CD14-positive monocyte (primary cell): ENCODE data around the gene LEF1. TPM values are rescaled to one million over a fixed set of nuclear protein-coding genes. Genes with fewer than 3 reads are reported as not detected.

Experiments used
- DNase-seq, 3 donors: peaks; one replicate each; pipeline ENCODE4 v3.0.0-alpha.2; 2011 to 2022
- H2AFZ ChIP-seq: 2 replicates; pipeline ENCODE4 v1.6.0; 2012; ENCODE audit warnings: mild to moderate bottlenecking, low read depth, low read length, inconsistent platforms; ENCODE audit not compliant: insufficient read depth, poor library complexity, severe bottlenecking
- H3K27ac ChIP-seq, 2 donors: 1 replicate in 1 of 2; 2 replicates in 1 of 2; pipeline ENCODE4 v1.5.1; 2012 to 2013; ENCODE audit warnings: low read length in 2 of 2, control low read depth in 1 of 2, inconsistent platforms in 1 of 2, low read depth in 1 of 2, mild to moderate bottlenecking in 1 of 2
- H3K27me3 ChIP-seq, 2 donors: one replicate each; pipeline versions ENCODE4 v1.6.0 to v1.6.1; 2011 to 2013; ENCODE audit warnings: low read length in 2 of 2; ENCODE audit not compliant: control insufficient read depth in 2 of 2, insufficient read depth in 2 of 2
- H3K36me3 ChIP-seq, 2 donors: replicated peaks in 1 of 2; 1 replicate in 1 of 2; 2 replicates in 1 of 2; pipeline versions ENCODE4 v1.5.1 to v1.6.1; 2012 to 2013; ENCODE audit warnings: low read length in 2 of 2, control low read depth in 1 of 2, inconsistent platforms in 1 of 2, mild to moderate bottlenecking in 1 of 2; ENCODE audit not compliant: insufficient read depth in 2 of 2, control insufficient read depth in 1 of 2
- H3K4me1 ChIP-seq, 2 donors: 1 replicate in 1 of 2; 2 replicates in 1 of 2; pipeline versions ENCODE4 v1.5.1 to v1.6.1; 2012 to 2013; ENCODE audit warnings: low read length in 2 of 2, control low read depth in 1 of 2, inconsistent platforms in 1 of 2, mild to moderate bottlenecking in 1 of 2, moderate library complexity in 1 of 2; ENCODE audit not compliant: insufficient read depth in 2 of 2, control insufficient read depth in 1 of 2
- H3K4me2 ChIP-seq: replicated peaks from 2 replicates; pipeline ENCODE3; 2012; ENCODE audit warnings: low read length, moderate library complexity, mild to moderate bottlenecking; ENCODE audit not compliant: poor library complexity, severe bottlenecking; ENCODE audit errors: extremely low read depth
- H3K4me3 ChIP-seq, 3 experiments: fragments of 200-600 bp in 1 of 3; sonication (generic) in 1 of 3; replicated peaks in 1 of 3; 1 replicate in 2 of 3; 2 replicates in 1 of 3; pipeline ENCODE4 v1.5.1; 2011 to 2013; ENCODE audit warnings: low read length in 3 of 3, mild to moderate bottlenecking in 3 of 3, control low read depth in 2 of 3, low read depth in 2 of 3, inconsistent platforms in 1 of 3, moderate library complexity in 1 of 3
- H3K79me2 ChIP-seq: 2 replicates; pipeline ENCODE4 v1.6.0; 2012; ENCODE audit warnings: mild to moderate bottlenecking, control low read depth, inconsistent platforms, low read length, moderate library complexity; ENCODE audit not compliant: insufficient read depth
- H3K9ac ChIP-seq: 2 replicates; pipeline ENCODE4 v1.6.0; 2017; ENCODE audit warnings: low read length, mild to moderate bottlenecking; ENCODE audit not compliant: insufficient read depth, poor library complexity, severe bottlenecking
- H3K9me3 ChIP-seq, 2 donors: replicated peaks in 1 of 2; 1 replicate in 1 of 2; 2 replicates in 1 of 2; pipeline versions ENCODE4 v1.5.1 to v1.6.1; 2012 to 2013; ENCODE audit warnings: low read length in 2 of 2, control low read depth in 1 of 2; ENCODE audit not compliant: control insufficient read depth in 1 of 2, insufficient read depth in 1 of 2
- H4K20me1 ChIP-seq: 2 replicates; pipeline ENCODE4 v1.6.0; 2012; ENCODE audit warnings: mild to moderate bottlenecking, low read length, control low read depth, moderate library complexity; ENCODE audit not compliant: insufficient read depth
- H3K27ac Mint-ChIP-seq, 7 donors: one replicate each; pipeline ENCODE4 v1.8.0; 2020; ENCODE audit warnings: mild to moderate bottlenecking in 7 of 7, mixed read lengths in 7 of 7, moderate library complexity in 6 of 7, inconsistent platforms in 2 of 7
- H3K27me3 Mint-ChIP-seq, 3 donors: one replicate each; pipeline ENCODE4 v1.8.0; 2021 to 2022; ENCODE audit warnings: low read depth in 3 of 3, mild to moderate bottlenecking in 3 of 3, mixed read lengths in 3 of 3, moderate library complexity in 3 of 3, inconsistent platforms in 1 of 3
- H3K36me3 Mint-ChIP-seq, 2 donors: one replicate each; pipeline ENCODE4 v1.8.0; 2020; ENCODE audit warnings: mixed read lengths in 2 of 2, inconsistent platforms in 1 of 2, mild to moderate bottlenecking in 1 of 2
- H3K4me1 Mint-ChIP-seq: one replicate; pipeline ENCODE4 v1.8.0; 2020; ENCODE audit warnings: mild to moderate bottlenecking, mixed read lengths
- H3K4me3 Mint-ChIP-seq, 2 donors: one replicate each; pipeline ENCODE4 v1.8.0; 2020; ENCODE audit warnings: mild to moderate bottlenecking in 2 of 2, mixed read lengths in 2 of 2, moderate library complexity in 1 of 2
- H3K9me3 Mint-ChIP-seq, 7 donors: one replicate each; pipeline ENCODE4 v1.8.0; 2020 to 2022; ENCODE audit warnings: mixed read lengths in 7 of 7, mild to moderate bottlenecking in 6 of 7, moderate library complexity in 6 of 7, inconsistent platforms in 2 of 7
- WGBS: methylation state at CpG from one replicate; pipeline ENCODE4 v1.1.5; 2013; ENCODE audit warnings: missing lambda C conversion rate; ENCODE audit not compliant: insufficient coverage; 5-methylcytosine and 5-hydroxymethylcytosine counted together
- intact Hi-C, 2 donors: fragments of 100-400 bp; cut with micrococcal nuclease; formaldehyde crosslinking; loops; one replicate each; pipeline versions ENCODE4 v1.15.0 to v1.15.1; 2023
- polyA plus RNA-seq, 3 donors: library from polyadenylated mRNA; depleted of rRNA in 1 of 3; unstranded in 2 of 3; stranded (reverse) in 1 of 3; fragments of 300-500 nt in 2 of 3; fragments of >200 nt in 1 of 3; fragmentation: Illumina TruSeq in 2 of 3; gene quantifications; 1 replicate in 2 of 3; 2 replicates in 1 of 3; pipeline ENCODE4 v1.2.3, GENCODE V29; 2012 to 2021
- TF ChIP-seq, protein P1 (sequence below): fragments of 200-600 bp; IDR thresholded peaks from one replicate; pipeline ENCODE4 v1.8.0; 2022; ENCODE audit warnings: antibody characterized with exemption, mild to moderate bottlenecking

LEF1 gene
- polyA plus RNA-seq, 3 donors: 0.29 to 1.3 (median 0.61) TPM

DNA sequence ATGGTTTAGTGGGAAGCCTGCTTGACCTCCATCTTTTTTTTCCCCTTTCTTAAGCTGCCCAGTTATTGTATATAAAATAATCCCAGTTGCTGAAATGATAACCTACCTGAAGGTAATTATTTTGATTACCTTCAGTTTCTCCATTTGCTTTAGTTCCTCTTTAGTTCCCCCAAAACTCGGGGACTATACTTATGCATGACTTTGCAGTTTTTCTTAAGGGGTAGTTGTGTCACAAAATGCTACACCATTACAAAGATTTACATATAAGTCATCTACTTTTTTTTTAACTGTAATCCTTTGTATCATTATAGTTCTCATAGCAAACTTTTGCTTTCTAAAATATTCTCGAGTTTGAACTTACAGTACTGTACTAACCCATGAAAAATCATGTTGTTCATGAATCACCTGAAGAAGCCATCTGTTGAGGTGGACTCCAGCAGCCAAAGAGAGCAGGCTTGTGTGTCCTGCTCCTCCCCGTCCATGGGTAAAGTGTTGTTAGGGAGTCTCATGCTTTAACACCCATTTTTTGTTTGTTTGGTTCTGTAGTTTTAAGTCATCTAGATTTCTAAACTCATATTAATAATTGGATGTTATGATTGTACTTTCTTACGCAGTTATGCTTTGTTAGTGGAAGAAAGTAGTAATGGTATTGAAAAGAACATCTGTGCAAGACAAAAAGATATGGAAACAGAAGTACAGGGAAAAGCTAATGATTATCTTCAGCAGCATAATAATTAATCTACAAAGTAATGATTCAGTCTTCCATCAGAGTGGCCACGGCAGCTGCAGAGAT, 144.5 kb downstream of the LEF1 start:
- Mint-ChIP-seq H3K27me3 (peaks cover 0 to 2% (median 0%) of the 10 kb centered on the region in 3 donors), H3K4me1 (peaks cover 5% of the 10 kb centered on the region), H3K36me3 (peaks cover 50 to 56% of the 10 kb centered on the region in 2 donors), H3K9me3 (no peaks in the 10 kb centered on the region), H3K27ac (peak overlapping the region in 2 of 7 donors; percentile 25 to 35), H3K4me3 (no peak overlapping the region)
- Histone ChIP-seq H3K9me3 (no peaks in the 10 kb centered on the region), H3K79me2 (no peaks in the 10 kb centered on the region), H3K4me3 (no peak overlapping the region), H3K9ac (no peak overlapping the region), H4K20me1 (no peaks in the 10 kb centered on the region), H3K27me3 (no peaks in the 10 kb centered on the region), H2AFZ (no peak overlapping the region), H3K27ac (peak overlapping the region in 1 of 2 donors; percentile 56), H3K36me3 (peaks cover 19 to 60% of the 10 kb centered on the region in 2 donors), H3K4me2 (no peak overlapping the region), H3K4me1 (no peaks in the 10 kb centered on the region)
- TF ChIP-seq, protein P1, sequence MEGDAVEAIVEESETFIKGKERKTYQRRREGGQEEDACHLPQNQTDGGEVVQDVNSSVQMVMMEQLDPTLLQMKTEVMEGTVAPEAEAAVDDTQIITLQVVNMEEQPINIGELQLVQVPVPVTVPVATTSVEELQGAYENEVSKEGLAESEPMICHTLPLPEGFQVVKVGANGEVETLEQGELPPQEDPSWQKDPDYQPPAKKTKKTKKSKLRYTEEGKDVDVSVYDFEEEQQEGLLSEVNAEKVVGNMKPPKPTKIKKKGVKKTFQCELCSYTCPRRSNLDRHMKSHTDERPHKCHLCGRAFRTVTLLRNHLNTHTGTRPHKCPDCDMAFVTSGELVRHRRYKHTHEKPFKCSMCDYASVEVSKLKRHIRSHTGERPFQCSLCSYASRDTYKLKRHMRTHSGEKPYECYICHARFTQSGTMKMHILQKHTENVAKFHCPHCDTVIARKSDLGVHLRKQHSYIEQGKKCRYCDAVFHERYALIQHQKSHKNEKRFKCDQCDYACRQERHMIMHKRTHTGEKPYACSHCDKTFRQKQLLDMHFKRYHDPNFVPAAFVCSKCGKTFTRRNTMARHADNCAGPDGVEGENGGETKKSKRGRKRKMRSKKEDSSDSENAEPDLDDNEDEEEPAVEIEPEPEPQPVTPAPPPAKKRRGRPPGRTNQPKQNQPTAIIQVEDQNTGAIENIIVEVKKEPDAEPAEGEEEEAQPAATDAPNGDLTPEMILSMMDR: no peak
- no peak for DNase-seq
- no CpG with 5 or more reads among the region's 5 CpGs for WGBS
- intact Hi-C loops: loop anchor here in 1 of 2 donors (5.0 kb wide), 1 partner anchor 548 kb away; no protein-coding TSS in a partner anchor

GRCh38 chr4:108018884-108019187, 149.9 kb downstream of the LEF1 start:
- Mint-ChIP-seq H3K27ac (no peak overlapping the region), H3K9me3 (no peaks in the 10 kb centered on the region), H3K4me1 (peaks cover 2% of the 10 kb centered on the region), H3K36me3 (peaks cover 50 to 51% of the 10 kb centered on the region in 2 donors), H3K27me3 (peaks cover 0 to 2% (median 0%) of the 10 kb centered on the region in 3 donors), H3K4me3 (no peak overlapping the region)
- TF ChIP-seq, protein P1: peak; percentile 61
- Histone ChIP-seq H3K9ac (no peak overlapping the region), H2AFZ (no peak overlapping the region), H3K9me3 (no peaks in the 10 kb centered on the region), H3K27ac (no peak overlapping the region), H3K4me2 (no peak overlapping the region), H4K20me1 (no peaks in the 10 kb centered on the region), H3K79me2 (no peaks in the 10 kb centered on the region), H3K27me3 (no peaks in the 10 kb centered on the region), H3K4me1 (no peaks in the 10 kb centered on the region), H3K4me3 (no peak overlapping the region), H3K36me3 (peaks cover 19 to 53% of the 10 kb centered on the region in 2 donors)
- intact Hi-C loops: loop anchor here in 1 of 2 donors (2.0 kb wide), 1 partner anchor 554 kb away; no protein-coding TSS in a partner anchor
- DNase-seq: no peak
- no CpG with 5 or more reads among the region's 2 CpGs for WGBS
